CD14-positive monocyte (primary cell): ENCODE results near the gene KIF17. TPM values are rescaled to one million over a fixed set of nuclear protein-coding genes. Genes with fewer than 3 reads are reported as not detected.
A peak's percentile ranks its signal among the peaks of the same experiment; 100 is the strongest.

Source experiments
- DNase-seq, 3 donors: peaks; one replicate each; pipeline ENCODE4 v3.0.0-alpha.2; 2011 to 2022
- H2AFZ ChIP-seq: 2 replicates; pipeline ENCODE4 v1.6.0; 2012; ENCODE audit warnings: mild to moderate bottlenecking, low read depth, low read length, inconsistent platforms; ENCODE audit not compliant: insufficient read depth, poor library complexity, severe bottlenecking
- H3K27ac ChIP-seq, 2 donors: 1 replicate in 1 of 2; 2 replicates in 1 of 2; pipeline ENCODE4 v1.5.1; 2012 to 2013; ENCODE audit warnings: low read length in 2 of 2, control low read depth in 1 of 2, inconsistent platforms in 1 of 2, low read depth in 1 of 2, mild to moderate bottlenecking in 1 of 2
- H3K27me3 ChIP-seq, 2 donors: one replicate each; pipeline versions ENCODE4 v1.6.0 to v1.6.1; 2011 to 2013; ENCODE audit warnings: low read length in 2 of 2; ENCODE audit not compliant: control insufficient read depth in 2 of 2, insufficient read depth in 2 of 2
- H3K36me3 ChIP-seq, 2 donors: replicated peaks in 1 of 2; 1 replicate in 1 of 2; 2 replicates in 1 of 2; pipeline versions ENCODE4 v1.5.1 to v1.6.1; 2012 to 2013; ENCODE audit warnings: low read length in 2 of 2, control low read depth in 1 of 2, inconsistent platforms in 1 of 2, mild to moderate bottlenecking in 1 of 2; ENCODE audit not compliant: insufficient read depth in 2 of 2, control insufficient read depth in 1 of 2
- H3K4me1 ChIP-seq, 2 donors: 1 replicate in 1 of 2; 2 replicates in 1 of 2; pipeline versions ENCODE4 v1.5.1 to v1.6.1; 2012 to 2013; ENCODE audit warnings: low read length in 2 of 2, control low read depth in 1 of 2, inconsistent platforms in 1 of 2, mild to moderate bottlenecking in 1 of 2, moderate library complexity in 1 of 2; ENCODE audit not compliant: insufficient read depth in 2 of 2, control insufficient read depth in 1 of 2
- H3K4me2 ChIP-seq: replicated peaks from 2 replicates; pipeline ENCODE3; 2012; ENCODE audit warnings: low read length, moderate library complexity, mild to moderate bottlenecking; ENCODE audit not compliant: poor library complexity, severe bottlenecking; ENCODE audit errors: extremely low read depth
- H3K4me3 ChIP-seq, 3 experiments: fragments of 200-600 bp in 1 of 3; sonication (generic) in 1 of 3; replicated peaks in 1 of 3; 1 replicate in 2 of 3; 2 replicates in 1 of 3; pipeline ENCODE4 v1.5.1; 2011 to 2013; ENCODE audit warnings: low read length in 3 of 3, mild to moderate bottlenecking in 3 of 3, control low read depth in 2 of 3, low read depth in 2 of 3, inconsistent platforms in 1 of 3, moderate library complexity in 1 of 3
- H3K79me2 ChIP-seq: 2 replicates; pipeline ENCODE4 v1.6.0; 2012; ENCODE audit warnings: mild to moderate bottlenecking, control low read depth, inconsistent platforms, low read length, moderate library complexity; ENCODE audit not compliant: insufficient read depth
- H3K9ac ChIP-seq: 2 replicates; pipeline ENCODE4 v1.6.0; 2017; ENCODE audit warnings: low read length, mild to moderate bottlenecking; ENCODE audit not compliant: insufficient read depth, poor library complexity, severe bottlenecking
- H3K9me3 ChIP-seq, 2 donors: replicated peaks in 1 of 2; 1 replicate in 1 of 2; 2 replicates in 1 of 2; pipeline versions ENCODE4 v1.5.1 to v1.6.1; 2012 to 2013; ENCODE audit warnings: low read length in 2 of 2, control low read depth in 1 of 2; ENCODE audit not compliant: control insufficient read depth in 1 of 2, insufficient read depth in 1 of 2
- H4K20me1 ChIP-seq: 2 replicates; pipeline ENCODE4 v1.6.0; 2012; ENCODE audit warnings: mild to moderate bottlenecking, low read length, control low read depth, moderate library complexity; ENCODE audit not compliant: insufficient read depth
- H3K27ac Mint-ChIP-seq, 7 donors: one replicate each; pipeline ENCODE4 v1.8.0; 2020; ENCODE audit warnings: mild to moderate bottlenecking in 7 of 7, mixed read lengths in 7 of 7, moderate library complexity in 6 of 7, inconsistent platforms in 2 of 7
- H3K27me3 Mint-ChIP-seq, 3 donors: one replicate each; pipeline ENCODE4 v1.8.0; 2021 to 2022; ENCODE audit warnings: low read depth in 3 of 3, mild to moderate bottlenecking in 3 of 3, mixed read lengths in 3 of 3, moderate library complexity in 3 of 3, inconsistent platforms in 1 of 3
- H3K36me3 Mint-ChIP-seq, 2 donors: one replicate each; pipeline ENCODE4 v1.8.0; 2020; ENCODE audit warnings: mixed read lengths in 2 of 2, inconsistent platforms in 1 of 2, mild to moderate bottlenecking in 1 of 2
- H3K4me1 Mint-ChIP-seq: one replicate; pipeline ENCODE4 v1.8.0; 2020; ENCODE audit warnings: mild to moderate bottlenecking, mixed read lengths
- H3K4me3 Mint-ChIP-seq, 2 donors: one replicate each; pipeline ENCODE4 v1.8.0; 2020; ENCODE audit warnings: mild to moderate bottlenecking in 2 of 2, mixed read lengths in 2 of 2, moderate library complexity in 1 of 2
- H3K9me3 Mint-ChIP-seq, 7 donors: one replicate each; pipeline ENCODE4 v1.8.0; 2020 to 2022; ENCODE audit warnings: mixed read lengths in 7 of 7, mild to moderate bottlenecking in 6 of 7, moderate library complexity in 6 of 7, inconsistent platforms in 2 of 7
- CTCF ChIP-seq: fragments of 200-600 bp; IDR thresholded peaks from one replicate; pipeline ENCODE4 v1.8.0; 2022; ENCODE audit warnings: antibody characterized with exemption, mild to moderate bottlenecking
- WGBS: methylation state at CpG from one replicate; pipeline ENCODE4 v1.1.5; 2013; ENCODE audit warnings: missing lambda C conversion rate; ENCODE audit not compliant: insufficient coverage; 5-methylcytosine and 5-hydroxymethylcytosine counted together
- intact Hi-C, 2 donors: fragments of 100-400 bp; cut with micrococcal nuclease; formaldehyde crosslinking; loops; one replicate each; pipeline versions ENCODE4 v1.15.0 to v1.15.1; 2023
- polyA plus RNA-seq, 3 donors: library from polyadenylated mRNA; depleted of rRNA in 1 of 3; unstranded in 2 of 3; stranded (reverse) in 1 of 3; fragments of 300-500 nt in 2 of 3; fragments of >200 nt in 1 of 3; fragmentation: Illumina TruSeq in 2 of 3; gene quantifications; 1 replicate in 2 of 3; 2 replicates in 1 of 3; pipeline ENCODE4 v1.2.3, GENCODE V29; 2012 to 2021

The KIF17 gene
- polyA plus RNA-seq, 3 donors, result 0.16 TPM; not detected in 2

- WGBS, result 88% methylated on average over 12 of the region's 12 CpGs
- Mint-ChIP-seq H3K36me3 (peaks cover 5 to 8% of the 10 kb centered on the region in 2 donors), H3K4me1 (peaks cover 30% of the 10 kb centered on the region), H3K4me3 (no peak overlapping the region), H3K27me3 (peaks cover 0 to 2% (median 0%) of the 10 kb centered on the region in 3 donors), H3K9me3 (peaks cover 0 to 4% (median 1%) of the 10 kb centered on the region in 7 donors), H3K27ac (no peak overlapping the region)
- Histone ChIP-seq H3K4me1 (peaks cover 20 to 24% of the 10 kb centered on the region in 2 donors), H3K4me3 (no peak overlapping the region), H3K27ac (no peak overlapping the region), H3K27me3 (no peaks in the 10 kb centered on the region), H3K9me3 (no peaks in the 10 kb centered on the region), H3K79me2 (peaks cover 22% of the 10 kb centered on the region), H4K20me1 (peaks cover 6% of the 10 kb centered on the region), H2AFZ (no peak overlapping the region), H3K4me2 (no peak overlapping the region), H3K9ac (no peak overlapping the region), H3K36me3 (peaks cover 0 to 6% of the 10 kb centered on the region in 2 donors)
- intact Hi-C loops, result no loop called here
- no peak for TF ChIP-seq CTCF
- DNase-seq, result no peak
These were observed 53.7 kb downstream of the KIF17 start for GRCh38 chr1:20663969-20664715.

DNA sequence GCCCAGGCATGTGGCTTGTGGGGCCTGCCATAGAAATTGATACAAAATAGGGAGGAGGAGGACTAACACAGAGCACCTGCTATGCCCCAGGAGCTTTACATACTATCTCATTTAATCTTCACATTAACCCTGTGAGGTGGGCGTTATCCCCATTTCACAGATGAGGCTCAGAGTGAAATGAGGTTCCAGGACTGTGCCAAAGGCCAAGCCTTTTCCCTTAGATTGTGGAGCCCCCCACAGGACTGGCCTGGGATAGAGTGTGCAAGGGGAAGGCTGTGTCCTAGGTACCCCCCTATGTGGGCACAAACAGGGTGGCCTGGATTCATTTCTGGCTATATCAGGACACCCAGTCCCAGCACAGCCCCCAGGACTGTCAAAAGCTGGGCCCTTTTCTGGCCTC is 54.4 kb downstream of the KIF17 start:
- H3K27ac Mint-ChIP-seq, result no peak overlapping the region
- 100% methylated on average over 1 of the region's 1 CpG for WGBS

More for the DNA sequence above, 54.4 kb downstream of the KIF17 start:
- H3K4me3 Mint-ChIP-seq, result no peak overlapping the region
- peaks cover 7 to 14% of the 10 kb centered on the region in 2 donors for H3K36me3 Mint-ChIP-seq
- H3K9ac ChIP-seq, result no peak overlapping the region
- H2AFZ ChIP-seq, result peak overlapping the region; percentile 100
- peaks cover 20 to 24% of the 10 kb centered on the region in 2 donors for H3K4me1 ChIP-seq
- intact Hi-C loops, result no loop called here
- H3K27me3 ChIP-seq, result no peaks in the 10 kb centered on the region
- peaks cover 0 to 14% of the 10 kb centered on the region in 2 donors for H3K36me3 ChIP-seq
- H3K4me3 ChIP-seq, result no peak overlapping the region
- no peak overlapping the region for H3K27ac ChIP-seq
- TF ChIP-seq CTCF, result no peak
- H3K9me3 Mint-ChIP-seq, result peaks cover 0 to 4% (median 1%) of the 10 kb centered on the region in 7 donors
- peaks cover 11% of the 10 kb centered on the region for H4K20me1 ChIP-seq
- peaks cover 31% of the 10 kb centered on the region for H3K4me1 Mint-ChIP-seq
- no peak overlapping the region for H3K4me2 ChIP-seq
- H3K79me2 ChIP-seq, result peaks cover 30% of the 10 kb centered on the region
- peaks cover 0 to 2% (median 0%) of the 10 kb centered on the region in 3 donors for H3K27me3 Mint-ChIP-seq
- DNase-seq, result no peak
- no peaks in the 10 kb centered on the region for H3K9me3 ChIP-seq
